ENCODE measurements around the gene SARM1. TPM values are rescaled to one million over a fixed set of nuclear protein-coding genes. Genes with fewer than 3 reads are reported as not detected.
A peak's percentile ranks its signal among the peaks of the same experiment; 100 is the strongest.
"Not testable (repeated sequence)": the region's sequence is repeated elsewhere in the genome, so short reads cannot be mapped to it uniquely, and the experiment has no call there.

The SARM1 gene
- total RNA-seq, 2 experiments from 2014 or later, result 25.7 to 29.0 TPM

DNA sequence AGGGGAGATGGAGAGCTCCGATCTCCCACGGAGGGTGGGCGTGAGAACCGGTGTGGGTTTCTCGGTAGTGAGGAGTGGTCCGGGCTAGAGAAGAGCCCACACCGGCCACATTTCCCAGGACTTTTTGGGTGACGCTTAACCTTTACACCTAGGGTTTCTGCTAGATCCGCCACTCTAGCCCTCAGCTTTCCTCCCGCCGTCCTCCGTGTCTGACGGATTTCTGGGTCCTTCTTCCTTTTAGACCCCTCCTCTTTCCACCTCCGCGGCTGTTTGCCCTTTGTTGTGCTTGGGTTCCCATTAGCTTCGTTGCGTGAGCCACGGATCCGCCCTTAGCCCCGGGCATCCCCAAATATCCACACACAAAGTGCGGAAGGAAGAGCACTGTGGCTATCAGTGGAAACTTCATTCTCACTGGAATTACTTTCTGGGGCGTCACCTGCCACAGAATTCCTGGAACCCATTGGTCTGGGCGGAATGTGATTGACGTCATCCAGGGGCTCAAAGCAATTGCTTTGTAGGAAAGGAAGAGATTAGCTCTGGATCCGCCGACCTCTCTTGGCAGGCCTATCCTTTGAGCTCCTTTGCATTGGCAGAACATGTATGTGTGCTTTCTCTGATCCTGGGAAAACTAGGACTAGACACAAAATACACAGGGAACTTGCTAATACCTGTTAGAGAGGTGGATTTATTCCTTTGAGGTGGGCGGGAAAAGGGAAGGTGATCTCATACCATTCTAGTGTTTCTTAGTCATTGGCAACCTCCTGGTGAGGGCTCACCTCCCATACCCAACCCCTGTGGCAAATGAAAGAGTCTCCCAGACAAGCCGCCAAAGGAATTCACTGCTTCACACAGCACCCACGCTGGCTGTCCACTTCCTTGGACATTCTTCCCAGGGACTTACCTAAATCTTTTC is 35.3 kb upstream of the SARM1 start:
- Mint-ChIP-seq H3K27me3 (no peaks in the 10 kb centered on the region), H3K9me3 (no peaks in the 10 kb centered on the region), H3K4me3 (peak overlapping the region; percentile 97), H3K27ac (peak overlapping the region; percentile 91), H3K4me1 (peaks cover 34% of the 10 kb centered on the region), H3K36me3 (no peaks in the 10 kb centered on the region)
- DNase-seq, result peak; percentile 26

DNA sequence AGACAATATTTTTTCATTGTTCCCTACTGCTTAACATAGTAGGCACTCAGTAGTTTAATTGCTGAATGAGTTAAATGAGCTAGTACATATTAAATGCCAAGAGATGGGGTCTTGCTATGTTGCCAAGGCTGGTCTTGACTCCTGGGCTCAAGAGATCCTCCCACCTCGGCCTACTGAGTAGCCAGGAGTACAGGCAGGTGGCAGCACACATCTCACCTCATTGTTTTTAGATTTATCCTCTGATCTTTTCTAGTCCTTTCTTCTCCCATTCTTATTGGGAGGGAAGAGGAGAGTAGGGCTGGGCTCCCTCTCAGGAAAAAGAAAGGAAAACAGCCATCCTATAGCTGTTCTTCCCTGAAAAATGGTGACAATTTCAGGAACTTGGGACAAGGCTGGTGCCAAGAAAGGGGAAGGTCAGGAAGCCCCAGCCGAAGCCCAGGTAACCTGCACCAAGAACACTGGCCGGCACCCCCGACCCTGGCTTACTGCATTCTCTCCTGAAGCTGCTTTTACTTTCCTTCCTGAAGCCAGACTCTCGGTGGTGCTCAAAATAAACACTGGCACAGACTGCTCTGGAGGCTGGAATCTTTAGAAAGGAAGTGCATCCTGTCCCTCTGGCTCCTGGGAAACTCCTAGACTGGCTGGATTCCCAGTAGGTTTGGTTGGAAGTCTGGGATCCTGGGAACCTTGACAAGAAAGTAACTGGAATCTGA is 33.3 kb upstream of the SARM1 start:
- no peak overlapping the region for H3K4me3 Mint-ChIP-seq
- H3K27me3 Mint-ChIP-seq, result no peaks in the 10 kb centered on the region
- H3K9me3 Mint-ChIP-seq, result no peaks in the 10 kb centered on the region
- H3K4me1 Mint-ChIP-seq, result peaks cover 29% of the 10 kb centered on the region
- no peak for DNase-seq
- H3K36me3 Mint-ChIP-seq, result no peaks in the 10 kb centered on the region
- no peak overlapping the region for H3K27ac Mint-ChIP-seq

DNA sequence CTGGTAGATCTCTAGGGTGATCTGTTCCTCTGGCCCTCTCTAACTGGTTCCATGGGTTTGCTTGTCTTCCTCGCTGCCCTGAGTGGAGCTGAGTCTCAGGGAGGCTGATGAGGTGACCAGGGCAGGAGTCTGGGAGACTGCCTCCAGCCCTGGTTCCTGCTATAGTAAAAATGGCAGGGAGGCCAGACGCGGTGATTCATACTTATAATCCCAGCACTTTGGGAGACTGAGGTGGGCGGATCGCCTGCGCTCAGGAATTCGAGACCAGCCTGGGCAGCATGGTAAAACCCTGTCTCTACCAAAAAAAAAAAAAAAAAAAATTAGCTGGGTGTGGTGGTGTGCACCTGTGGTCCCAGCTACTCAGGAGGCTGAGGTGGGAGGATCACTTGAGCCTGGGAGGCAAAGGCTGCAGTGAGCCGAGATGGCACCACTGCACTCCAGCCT is 32.7 kb upstream of the SARM1 start:
- H3K4me1 Mint-ChIP-seq, result peaks cover 30% of the 10 kb centered on the region
- not testable (repeated sequence) for H3K27ac Mint-ChIP-seq, H3K27me3 Mint-ChIP-seq, H3K9me3 Mint-ChIP-seq, H3K36me3 Mint-ChIP-seq, H3K4me3 Mint-ChIP-seq, DNase-seq

DNA sequence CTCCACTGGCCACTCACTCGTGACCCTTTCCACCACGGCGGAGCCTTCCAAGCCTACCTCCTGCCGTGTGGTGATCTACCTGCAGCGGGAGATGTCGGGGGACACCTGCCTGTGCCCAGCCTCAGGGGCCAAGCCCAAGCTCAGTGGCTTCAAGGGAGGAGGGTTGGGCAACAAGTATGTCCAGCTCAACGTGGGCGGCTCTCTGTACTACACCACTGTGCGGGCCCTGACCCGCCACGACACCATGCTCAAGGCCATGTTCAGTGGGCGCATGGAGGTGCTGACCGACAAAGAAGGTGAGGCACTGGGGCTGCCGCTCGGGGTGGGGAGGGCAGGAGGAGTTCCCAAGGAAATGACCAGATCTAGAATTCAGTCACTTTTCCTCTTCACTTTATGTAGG is 32.1 kb upstream of the SARM1 start:
- no peaks in the 10 kb centered on the region for H3K27me3 Mint-ChIP-seq
- H3K36me3 Mint-ChIP-seq, result peaks cover 6% of the 10 kb centered on the region
- no peaks in the 10 kb centered on the region for H3K9me3 Mint-ChIP-seq
- no peak overlapping the region for H3K4me3 Mint-ChIP-seq
- H3K27ac Mint-ChIP-seq, result no peak overlapping the region
- no peak for DNase-seq
- peaks cover 25% of the 10 kb centered on the region for H3K4me1 Mint-ChIP-seq

DNA sequence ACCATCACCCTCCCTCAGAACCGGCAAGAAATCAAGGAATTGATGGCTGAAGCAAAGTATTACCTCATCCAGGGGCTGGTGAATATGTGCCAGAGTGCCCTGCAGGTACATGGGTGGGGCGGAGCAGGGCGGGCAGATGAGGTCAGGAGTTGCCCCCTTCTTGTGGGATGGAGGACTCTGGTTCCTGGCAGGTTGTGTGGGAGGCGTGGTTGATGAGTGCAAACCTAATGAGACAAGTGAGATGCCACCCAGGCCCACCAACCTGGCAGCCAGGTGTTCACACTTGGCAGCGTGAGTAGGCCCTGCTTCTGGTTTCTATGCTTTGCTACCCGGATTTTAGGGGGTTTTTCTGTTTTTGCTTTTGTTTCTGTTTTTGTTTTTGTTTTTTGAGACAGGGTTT is 31.1 kb upstream of the SARM1 start:
- no peaks in the 10 kb centered on the region for H3K27me3 Mint-ChIP-seq
- H3K4me3 Mint-ChIP-seq, result no peak overlapping the region
- H3K4me1 Mint-ChIP-seq, result peaks cover 22% of the 10 kb centered on the region
- H3K9me3 Mint-ChIP-seq, result no peaks in the 10 kb centered on the region
- DNase-seq, result no peak
- no peak overlapping the region for H3K27ac Mint-ChIP-seq
- peaks cover 6% of the 10 kb centered on the region for H3K36me3 Mint-ChIP-seq

DNA sequence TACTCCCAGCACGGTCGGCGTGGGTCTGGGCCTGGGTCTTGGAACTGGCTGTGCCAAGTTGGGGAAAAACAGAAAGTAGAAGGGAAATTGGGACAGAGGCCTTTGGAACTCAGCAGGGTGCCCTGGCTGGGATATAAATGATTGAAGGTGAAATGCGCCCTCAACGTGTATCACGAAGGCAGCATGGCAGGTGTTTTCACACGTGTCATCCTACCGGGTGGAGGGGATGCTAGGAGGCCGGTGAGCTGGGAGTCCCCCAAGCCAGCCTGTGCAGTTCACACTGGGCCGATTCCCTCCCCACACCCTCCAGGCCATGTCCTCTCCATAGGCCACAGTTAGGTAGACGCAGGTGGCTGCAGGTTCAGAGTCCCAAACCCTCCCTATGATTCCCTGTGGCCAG is 30.0 kb upstream of the SARM1 start:
- no peaks in the 10 kb centered on the region for H3K9me3 Mint-ChIP-seq
- H3K27me3 Mint-ChIP-seq, result no peaks in the 10 kb centered on the region
- H3K4me1 Mint-ChIP-seq, result peaks cover 19% of the 10 kb centered on the region
- H3K36me3 Mint-ChIP-seq, result peaks cover 6% of the 10 kb centered on the region
- no peak overlapping the region for H3K4me3 Mint-ChIP-seq
- no peak overlapping the region for H3K27ac Mint-ChIP-seq
- no peak for DNase-seq

DNA sequence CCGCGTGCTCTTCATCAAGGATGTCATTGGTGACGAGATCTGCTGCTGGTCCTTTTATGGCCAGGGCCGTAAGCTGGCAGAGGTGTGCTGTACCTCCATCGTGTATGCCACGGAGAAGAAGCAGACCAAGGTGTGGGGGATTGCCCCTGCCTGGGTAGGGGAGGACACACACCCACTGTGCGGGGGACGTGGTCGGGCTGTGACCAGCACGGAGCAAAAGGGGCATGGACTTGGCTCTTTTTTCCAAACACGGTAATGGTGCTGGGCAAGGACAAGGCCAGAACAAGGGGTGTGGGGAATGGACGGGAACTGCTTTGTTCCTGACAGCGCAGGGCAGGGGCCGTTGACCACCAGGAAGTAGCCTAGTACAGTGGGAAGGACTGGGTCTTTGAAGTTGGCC is 29.2 kb upstream of the SARM1 start:
- no peak for DNase-seq
- no peaks in the 10 kb centered on the region for H3K9me3 Mint-ChIP-seq
- no peak overlapping the region for H3K27ac Mint-ChIP-seq
- H3K4me3 Mint-ChIP-seq, result no peak overlapping the region
- H3K36me3 Mint-ChIP-seq, result peaks cover 10% of the 10 kb centered on the region
- peaks cover 12% of the 10 kb centered on the region for H3K4me1 Mint-ChIP-seq
- H3K27me3 Mint-ChIP-seq, result no peaks in the 10 kb centered on the region

DNA sequence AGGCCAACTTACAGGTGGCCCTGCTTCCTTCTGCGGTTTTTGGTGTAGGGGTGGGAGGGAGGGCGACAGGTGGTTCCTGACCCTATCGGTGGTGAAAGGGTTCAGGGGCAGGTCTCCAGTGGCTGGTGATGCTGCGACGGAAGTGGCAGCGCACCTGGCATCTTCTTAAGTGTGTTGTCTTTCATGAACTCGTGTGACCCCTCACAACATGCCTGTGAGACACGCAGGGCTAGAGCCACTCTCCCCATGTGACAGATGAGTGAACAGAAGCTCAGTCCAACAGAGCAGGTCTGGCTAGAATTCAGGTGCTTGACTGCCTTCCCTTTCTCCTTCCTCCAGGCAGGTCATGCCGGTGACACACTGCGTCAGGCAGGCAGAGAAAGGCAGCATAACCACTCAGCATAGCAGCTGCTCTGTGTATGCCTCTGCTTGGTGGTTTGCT is 28.0 kb upstream of the SARM1 start:
- Mint-ChIP-seq H3K27ac (peak overlapping the region; percentile 29), H3K27me3 (no peaks in the 10 kb centered on the region), H3K36me3 (peaks cover 16% of the 10 kb centered on the region), H3K4me1 (peaks cover 6% of the 10 kb centered on the region), H3K4me3 (no peak overlapping the region), H3K9me3 (no peaks in the 10 kb centered on the region)
- no peak for DNase-seq

DNA sequence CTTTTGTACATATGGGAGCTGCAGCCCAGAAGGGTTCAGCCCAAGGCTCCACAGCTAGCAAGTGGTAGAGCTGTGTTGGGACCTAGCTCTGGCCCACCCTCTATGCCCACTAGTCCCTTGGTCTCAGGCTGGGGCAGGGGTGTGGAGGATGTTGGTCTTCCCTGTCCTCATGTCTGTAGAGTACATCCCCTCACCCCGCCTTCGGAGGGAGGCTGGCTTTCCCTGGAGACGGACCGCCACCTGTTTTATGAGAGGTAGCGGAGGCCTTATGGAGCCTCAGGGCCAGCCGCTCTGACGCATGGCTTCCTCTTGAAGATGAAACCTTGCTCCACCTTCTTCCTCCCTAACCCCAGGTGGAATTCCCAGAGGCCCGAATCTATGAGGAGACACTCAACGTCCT is 27.5 kb upstream of the SARM1 start:
- Mint-ChIP-seq H3K36me3 (peaks cover 16% of the 10 kb centered on the region), H3K4me3 (no peak overlapping the region), H3K9me3 (no peaks in the 10 kb centered on the region), H3K27ac (no peak overlapping the region), H3K27me3 (no peaks in the 10 kb centered on the region), H3K4me1 (peaks cover 3% of the 10 kb centered on the region)
- DNase-seq, result no peak

DNA sequence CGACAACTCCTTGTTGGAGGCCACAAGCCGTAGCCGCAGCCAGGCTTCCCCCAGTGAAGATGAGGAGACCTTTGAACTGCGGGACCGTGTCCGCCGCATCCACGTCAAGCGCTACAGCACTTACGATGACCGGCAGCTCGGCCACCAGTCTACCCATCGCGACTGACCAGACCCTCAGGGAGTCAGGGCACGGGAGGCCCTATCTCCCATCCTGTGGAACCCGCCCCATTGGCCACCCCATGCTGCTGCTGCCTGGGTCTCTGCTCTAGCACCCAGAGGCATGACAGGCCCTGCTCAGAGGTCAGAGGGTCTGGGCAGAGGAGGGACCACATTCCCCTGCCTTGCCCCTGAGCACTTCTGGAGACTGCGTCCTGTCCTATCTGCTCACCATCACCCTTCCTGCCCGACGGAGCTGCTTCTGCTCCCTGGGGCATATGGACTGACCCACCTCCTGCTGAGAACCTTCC is 27.0 kb upstream of the SARM1 start:
- Mint-ChIP-seq H3K4me1 (peaks cover 3% of the 10 kb centered on the region), H3K9me3 (no peaks in the 10 kb centered on the region), H3K36me3 (peaks cover 16% of the 10 kb centered on the region), H3K27me3 (no peaks in the 10 kb centered on the region), H3K27ac (no peak overlapping the region), H3K4me3 (no peak overlapping the region)
- DNase-seq, result no peak

DNA sequence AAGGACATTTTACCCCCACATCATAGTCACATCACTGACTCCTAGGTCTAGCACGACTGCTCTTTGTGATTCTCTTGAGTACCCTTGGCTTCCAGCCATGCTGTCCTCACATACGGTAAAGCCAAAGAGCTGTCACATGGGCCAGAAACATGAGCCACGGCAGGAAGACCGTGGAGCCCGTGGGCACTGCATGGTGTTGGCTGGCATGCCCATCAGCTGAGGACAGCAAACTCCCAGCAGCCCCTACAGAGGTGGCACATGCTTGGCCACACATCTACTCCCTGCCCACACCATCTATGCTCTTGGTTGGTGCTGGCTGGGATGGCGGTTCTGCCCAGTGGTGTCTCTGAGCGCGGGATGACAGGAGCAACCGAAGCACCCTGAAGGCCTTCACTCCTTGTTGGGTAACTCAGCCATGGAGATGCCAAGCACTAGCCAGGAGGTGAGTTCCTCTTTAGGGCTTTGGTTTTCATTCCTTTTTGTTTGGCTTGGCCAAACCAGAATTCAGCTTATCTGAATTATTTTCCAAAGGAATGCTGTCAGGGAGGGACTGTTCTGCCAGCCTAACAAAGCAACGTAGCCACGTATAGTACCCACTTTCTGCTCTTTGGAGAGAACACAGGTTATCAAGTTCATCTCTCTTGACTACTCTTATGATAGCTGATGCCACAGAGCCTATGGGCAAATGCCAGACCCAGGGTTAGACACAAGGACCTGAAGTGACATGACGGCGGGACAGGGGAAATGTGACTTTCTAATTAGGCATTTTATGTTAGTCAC is 25.9 kb upstream of the SARM1 start:
- no peak overlapping the region for H3K4me3 Mint-ChIP-seq
- no peaks in the 10 kb centered on the region for H3K27me3 Mint-ChIP-seq

DNA sequence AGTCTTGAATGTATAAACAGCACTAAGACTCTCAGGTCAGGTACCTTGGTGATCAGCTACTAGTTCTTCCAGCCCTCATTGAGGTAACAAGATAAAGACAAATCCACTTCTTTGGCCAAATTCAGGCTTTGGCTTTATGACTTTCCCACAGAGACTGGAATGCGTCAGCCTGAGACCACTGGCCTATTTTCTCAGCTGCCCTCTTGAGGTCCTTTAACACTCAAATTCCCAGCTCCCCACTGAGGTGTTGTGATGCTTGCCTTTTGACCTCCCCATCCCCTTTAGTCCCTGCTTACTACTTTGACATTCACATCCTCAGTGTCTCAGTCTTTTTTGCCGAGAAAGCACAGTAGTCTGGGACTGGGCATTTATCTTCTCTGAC is 25.3 kb upstream of the SARM1 start:
- Mint-ChIP-seq H3K36me3 (peaks cover 16% of the 10 kb centered on the region), H3K4me3 (no peak overlapping the region), H3K27me3 (no peaks in the 10 kb centered on the region), H3K27ac (peak overlapping the region; percentile 6), H3K4me1 (peaks cover 3% of the 10 kb centered on the region), H3K9me3 (no peaks in the 10 kb centered on the region)
- no peak for DNase-seq

More for the DNA sequence above, 25.9 kb upstream of the SARM1 start:
- Mint-ChIP-seq H3K36me3 (peaks cover 16% of the 10 kb centered on the region), H3K4me1 (peaks cover 3% of the 10 kb centered on the region), H3K27ac (peak overlapping the region; percentile 6), H3K9me3 (no peaks in the 10 kb centered on the region)
- no peak for DNase-seq

DNA sequence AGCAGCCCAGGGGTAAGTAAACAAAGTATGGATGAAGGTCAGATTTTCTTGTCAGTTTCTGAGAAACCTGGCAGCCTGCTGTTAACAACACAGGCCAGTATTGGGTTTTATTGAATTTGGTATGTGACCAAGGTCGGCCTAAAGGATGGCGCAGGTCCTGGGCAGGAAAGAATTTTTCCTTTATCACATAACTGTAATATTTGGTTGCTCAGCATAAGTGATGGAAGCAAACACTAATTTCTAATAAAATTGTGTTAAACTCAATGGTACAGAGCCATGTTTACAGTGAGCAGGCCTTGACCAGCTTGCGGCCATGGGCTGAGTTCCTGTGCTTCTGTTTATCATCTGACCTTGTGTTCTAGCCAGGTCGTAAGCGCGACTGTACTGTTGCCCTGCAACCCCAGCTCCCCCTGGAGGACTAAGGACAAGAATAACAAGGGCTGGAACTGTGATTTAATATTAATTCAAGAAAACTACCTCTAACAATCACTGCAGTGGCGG is 24.7 kb upstream of the SARM1 start:
- no peak for DNase-seq
- Mint-ChIP-seq H3K27me3 (no peaks in the 10 kb centered on the region), H3K36me3 (peaks cover 20% of the 10 kb centered on the region), H3K4me1 (peaks cover 3% of the 10 kb centered on the region), H3K27ac (no peak overlapping the region), H3K4me3 (no peak overlapping the region), H3K9me3 (no peaks in the 10 kb centered on the region)

DNA sequence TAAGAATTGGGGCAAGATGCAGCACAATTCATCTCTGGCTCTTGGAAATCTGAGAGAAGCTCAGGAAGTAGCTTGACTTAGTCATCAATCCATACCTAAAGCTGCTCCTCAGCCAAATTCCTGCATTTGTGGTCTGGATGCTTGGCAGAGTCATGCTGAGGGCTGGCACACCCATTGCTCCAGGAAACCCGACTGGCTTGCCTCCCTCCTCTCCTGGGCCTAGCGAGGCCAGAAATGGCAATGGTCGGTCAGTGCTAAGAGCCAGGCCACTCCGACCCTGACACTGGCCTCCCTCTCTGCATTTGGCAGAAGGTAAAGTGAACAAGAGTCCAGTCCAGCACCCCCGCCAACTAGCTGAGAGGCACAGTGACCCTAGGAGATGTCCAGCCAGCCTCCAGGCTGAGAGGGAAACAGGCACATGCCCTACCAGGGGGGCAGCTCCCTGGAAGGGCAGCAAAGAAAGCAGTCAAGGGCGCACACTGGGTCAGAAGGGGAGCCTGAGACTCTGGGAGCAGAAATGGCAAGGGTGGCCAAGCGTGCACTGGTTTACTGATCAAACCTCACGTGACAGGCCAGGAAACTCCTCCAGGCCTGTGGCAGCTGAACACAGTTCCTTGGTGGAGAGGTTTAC is 24.1 kb upstream of the SARM1 start:
- DNase-seq, result no peak
- H3K27me3 Mint-ChIP-seq, result no peaks in the 10 kb centered on the region
- peaks cover 22% of the 10 kb centered on the region for H3K36me3 Mint-ChIP-seq
- H3K4me1 Mint-ChIP-seq, result peaks cover 3% of the 10 kb centered on the region
- no peaks in the 10 kb centered on the region for H3K9me3 Mint-ChIP-seq
- H3K4me3 Mint-ChIP-seq, result no peak overlapping the region
- H3K27ac Mint-ChIP-seq, result no peak overlapping the region

Measured in activated naive CD8-positive, alpha-beta T cell treated with anti-CD3 and anti-CD28 coated beads for 36 hours (primary cell).